Mesenteric fat pad (tissue), 1 donor: ENCODE measurements around the gene FBXW11. TPM values are rescaled to one million over a fixed set of nuclear protein-coding genes. Genes with fewer than 3 reads are reported as not detected.
"Not testable (repeated sequence)": the region's sequence is repeated elsewhere in the genome, so short reads cannot be mapped to it uniquely, and the experiment has no call there.

Source experiments
- DNase-seq: peaks from one replicate; pipeline ENCODE4 v3.0.0-alpha.2; 2020; ENCODE audit warnings: low spot score
- total RNA-seq: library from RNA; stranded (reverse); fragmentation: NEBNext Ultra II Directional; extraction: Animal tissue kit (Norgen Biotek cat#: 25700); gene quantifications from one replicate; pipeline ENCODE4 v1.2.1, GENCODE V29; 2021
- donor health status: DM: yes; HTN: yes; CAD: no.

The FBXW11 gene
- total RNA-seq, 1 donor from 2014 or later = 43.9 TPM

DNA sequence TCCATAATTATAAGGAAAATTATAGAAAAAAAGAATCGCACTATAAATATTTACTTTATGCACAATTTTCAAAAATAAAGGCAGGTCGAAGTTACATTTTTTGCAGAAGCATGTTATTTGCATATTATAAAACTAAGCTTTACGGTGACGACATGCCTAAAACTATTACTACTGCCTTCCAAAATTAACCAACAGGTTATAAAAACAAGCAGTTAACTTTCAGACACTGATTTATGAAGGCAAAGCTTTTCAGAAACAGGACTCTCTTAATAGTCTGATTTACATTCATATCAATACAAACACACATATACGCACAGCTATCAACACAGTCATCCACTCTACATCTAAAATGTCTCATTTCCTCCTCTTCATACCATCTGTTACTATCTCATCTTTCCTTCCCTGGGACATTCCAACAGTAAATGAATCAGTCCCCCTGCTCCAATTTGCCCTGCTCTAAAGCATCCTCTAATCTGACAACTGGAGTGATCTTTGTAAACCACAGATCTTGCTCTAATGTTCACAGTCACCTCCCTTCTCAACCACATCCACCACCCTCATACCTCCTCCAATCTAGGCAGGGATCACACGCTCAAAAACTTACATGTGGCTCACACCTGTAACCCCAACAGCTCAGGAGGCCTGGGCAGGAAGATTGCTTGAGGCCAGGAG, 21.6 kb downstream of the FBXW11 start:
- no peak for DNase-seq

DNA sequence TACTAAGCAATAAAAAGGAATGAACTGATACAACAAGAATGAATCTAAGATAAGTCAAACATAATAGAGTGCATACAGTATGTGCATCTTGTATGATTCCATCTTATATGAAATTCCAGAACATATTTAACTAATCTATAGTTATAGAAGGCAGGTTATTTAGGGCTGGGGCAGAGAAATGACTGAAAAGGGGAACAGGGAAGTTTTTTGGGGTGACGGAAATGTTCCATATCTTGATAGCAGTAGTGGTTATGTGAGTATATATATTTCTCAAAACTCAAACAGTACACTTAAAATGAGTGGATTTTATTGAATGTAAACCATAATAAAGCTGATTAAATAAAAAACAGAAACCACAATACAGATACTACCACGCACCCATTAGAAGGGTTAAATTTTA, 24.6 kb downstream of the FBXW11 start:
- DNase-seq = no peak

- no peak for DNase-seq
These were observed 25.6 kb downstream of the FBXW11 start for GRCh38 chr5:171980792-171981191.

DNA sequence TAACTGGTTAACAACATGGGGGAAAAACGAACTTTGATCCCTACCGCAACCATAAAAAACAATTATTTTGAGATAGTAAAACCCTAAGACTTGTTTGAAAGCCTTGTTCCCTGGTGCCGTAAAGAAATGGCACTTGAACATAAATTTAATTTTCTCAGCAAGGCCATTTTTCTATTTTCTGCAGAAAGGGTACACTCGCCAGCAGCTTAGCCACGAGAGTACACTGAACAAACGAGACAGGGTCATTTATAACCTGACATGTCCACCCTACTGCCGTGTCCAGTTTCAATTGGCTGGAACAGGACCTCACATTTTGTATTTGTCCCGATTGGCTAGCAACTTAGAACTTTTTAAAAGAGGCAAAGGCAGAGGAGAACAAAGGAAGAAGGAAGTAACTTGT, 26.8 kb downstream of the FBXW11 start:
- DNase-seq = no peak

GRCh38 chr5:171978519-171978918, 27.9 kb downstream of the FBXW11 start:
- no peak for DNase-seq

GRCh38 chr5:171978016-171978415, 28.4 kb downstream of the FBXW11 start:
- DNase-seq = no peak

GRCh38 chr5:171977244-171977950, 29.0 kb downstream of the FBXW11 start:
- not testable (repeated sequence) for DNase-seq

GRCh38 chr5:171975877-171976667, 30.4 kb downstream of the FBXW11 start:
- no peak for DNase-seq

GRCh38 chr5:171975262-171975876, 31.1 kb downstream of the FBXW11 start:
- no peak for DNase-seq

- no peak for DNase-seq
These were observed 35.6 kb downstream of the FBXW11 start for GRCh38 chr5:171970826-171971225.

- no peak for DNase-seq
These were observed 37.1 kb downstream of the FBXW11 start for GRCh38 chr5:171969288-171969880.

DNA sequence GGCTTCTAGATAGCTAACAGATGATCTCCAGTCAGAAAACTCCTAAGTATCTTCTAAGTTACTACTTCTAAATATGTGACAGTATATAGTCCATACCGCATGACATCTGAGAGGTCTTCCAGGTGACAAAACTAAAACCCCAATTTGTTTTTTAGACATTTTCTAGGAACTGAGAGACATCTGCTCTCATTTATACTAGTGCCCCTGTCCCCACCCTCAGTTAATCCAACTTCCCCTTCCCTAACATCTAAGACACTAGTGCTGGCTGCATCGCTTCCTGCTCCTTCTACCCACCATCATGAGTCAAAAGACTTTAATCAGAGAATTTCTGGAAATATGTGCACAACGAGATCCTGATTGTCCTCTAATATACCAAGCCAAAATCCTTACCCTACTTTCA, 37.9 kb downstream of the FBXW11 start:
- no peak for DNase-seq

DNA sequence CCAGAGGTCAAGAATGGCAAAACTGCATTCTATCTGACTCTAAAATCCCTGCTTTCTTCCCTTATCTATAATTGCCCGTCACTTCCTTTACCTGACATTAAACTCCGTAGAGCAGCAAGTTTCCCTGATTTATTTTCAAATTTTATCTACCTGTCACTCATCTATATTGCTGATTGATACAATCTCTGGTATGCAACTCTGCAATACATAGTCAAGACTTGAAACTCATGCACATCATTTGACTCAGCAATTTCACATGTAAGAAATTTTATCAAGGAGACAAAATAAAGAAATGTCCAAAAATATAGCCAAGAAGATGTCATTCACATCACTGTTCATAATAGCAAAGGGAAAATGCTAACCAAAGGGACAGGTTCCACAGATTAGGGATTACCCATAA, 39.5 kb downstream of the FBXW11 start:
- no peak for DNase-seq

DNA sequence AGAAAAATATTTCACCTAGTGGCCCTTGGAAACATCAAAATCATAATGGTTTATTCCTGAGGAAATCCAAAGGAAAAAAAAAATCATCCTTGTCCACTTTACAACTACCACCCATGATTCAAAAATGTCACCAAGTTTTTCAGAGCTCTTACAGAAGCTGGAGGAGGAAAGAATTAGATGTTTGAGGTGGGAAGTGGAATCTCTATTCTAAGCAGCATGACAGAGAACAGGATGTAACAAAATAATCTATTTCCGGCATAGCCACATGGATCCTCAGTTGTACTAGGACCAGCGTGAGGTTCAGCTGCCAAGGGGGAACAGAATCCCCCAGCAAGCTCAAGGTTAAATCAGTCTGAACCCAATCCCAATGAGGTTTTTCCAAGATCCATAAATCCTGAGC, 40.2 kb downstream of the FBXW11 start:
- no peak for DNase-seq

GRCh38 chr5:171965745-171966144, 40.7 kb downstream of the FBXW11 start:
- no peak for DNase-seq

- DNase-seq = no peak
These were observed 43.0 kb downstream of the FBXW11 start for GRCh38 chr5:171963416-171963815.

GRCh38 chr5:171961117-171961516, 45.3 kb downstream of the FBXW11 start:
- DNase-seq = no peak

DNA sequence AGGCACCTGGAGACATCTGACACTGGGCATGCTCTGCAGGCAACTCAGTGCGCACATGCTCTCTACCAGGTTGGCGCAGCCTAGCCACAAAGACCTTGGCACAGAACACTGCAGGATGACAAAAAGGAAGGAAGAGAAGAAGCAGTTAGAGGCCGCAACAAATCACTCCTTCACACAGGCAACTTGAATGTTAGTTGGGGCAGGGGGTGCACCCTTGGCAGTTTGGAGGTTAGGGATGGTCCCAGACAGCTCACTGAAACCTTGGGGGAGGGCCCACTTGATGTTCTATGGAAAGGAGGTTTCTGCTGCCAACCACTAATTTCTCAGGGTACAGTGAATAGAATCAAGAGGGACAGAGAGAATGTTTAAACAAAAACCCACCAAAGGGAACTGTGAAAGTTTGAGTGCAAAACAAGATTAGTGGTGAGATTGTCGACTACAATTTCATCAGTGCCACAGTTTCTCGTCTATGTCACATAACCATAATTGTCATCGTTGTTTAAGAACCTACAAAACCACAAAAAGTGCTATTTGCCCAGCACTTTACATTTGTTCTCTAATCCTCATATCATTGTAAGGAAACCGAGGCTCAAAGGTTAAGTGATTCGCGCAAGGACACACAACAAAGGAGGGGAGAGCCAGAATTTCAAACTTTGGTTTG, 48.7 kb downstream of the FBXW11 start:
- no peak for DNase-seq

GRCh38 chr5:171956887-171957495, 49.4 kb downstream of the FBXW11 start:
- DNase-seq = no peak

- no peak for DNase-seq
These were observed 50.1 kb downstream of the FBXW11 start for GRCh38 chr5:171956314-171956713.
